22Rv1 (cell line): ENCODE data around the gene GIPC3.

ENCODE experiments used
- ZFX ChIP-seq: fragments of 450-650 bp; IDR thresholded peaks from 2 replicates; pipeline ENCODE4 v1.6.1; 2017; ENCODE audit warnings: antibody characterized with exemption, borderline replicate concordance
- TF ChIP-seq, protein P1 (sequence below): fragments of 450-650 bp; IDR thresholded peaks from 2 replicates; pipeline ENCODE4 v1.5.1; 2017; ENCODE audit warnings: mild to moderate bottlenecking

DNA sequence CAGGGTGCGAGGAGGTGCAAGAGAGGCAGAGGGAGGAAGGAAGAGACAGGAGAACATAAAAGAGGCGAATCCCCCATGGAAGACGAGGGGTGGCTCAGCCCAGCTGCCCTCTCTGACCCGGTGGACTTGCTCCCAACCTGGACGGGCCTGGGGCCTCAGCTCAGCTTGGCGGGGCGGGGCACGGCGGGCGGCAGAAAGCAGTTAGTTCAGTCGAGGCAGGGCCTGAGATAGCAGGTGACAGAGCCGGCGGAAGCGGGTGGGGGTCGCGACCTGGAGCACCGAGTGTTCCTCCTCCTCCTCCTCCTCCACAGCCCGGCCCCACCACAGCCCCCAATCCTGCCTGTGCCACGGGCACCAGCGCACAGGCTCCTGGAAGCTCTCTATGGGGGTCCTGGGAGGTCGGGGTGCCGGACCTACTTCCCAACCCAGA lies 48.3 kb downstream of the GIPC3 start:
- TF ChIP-seq, protein P1, sequence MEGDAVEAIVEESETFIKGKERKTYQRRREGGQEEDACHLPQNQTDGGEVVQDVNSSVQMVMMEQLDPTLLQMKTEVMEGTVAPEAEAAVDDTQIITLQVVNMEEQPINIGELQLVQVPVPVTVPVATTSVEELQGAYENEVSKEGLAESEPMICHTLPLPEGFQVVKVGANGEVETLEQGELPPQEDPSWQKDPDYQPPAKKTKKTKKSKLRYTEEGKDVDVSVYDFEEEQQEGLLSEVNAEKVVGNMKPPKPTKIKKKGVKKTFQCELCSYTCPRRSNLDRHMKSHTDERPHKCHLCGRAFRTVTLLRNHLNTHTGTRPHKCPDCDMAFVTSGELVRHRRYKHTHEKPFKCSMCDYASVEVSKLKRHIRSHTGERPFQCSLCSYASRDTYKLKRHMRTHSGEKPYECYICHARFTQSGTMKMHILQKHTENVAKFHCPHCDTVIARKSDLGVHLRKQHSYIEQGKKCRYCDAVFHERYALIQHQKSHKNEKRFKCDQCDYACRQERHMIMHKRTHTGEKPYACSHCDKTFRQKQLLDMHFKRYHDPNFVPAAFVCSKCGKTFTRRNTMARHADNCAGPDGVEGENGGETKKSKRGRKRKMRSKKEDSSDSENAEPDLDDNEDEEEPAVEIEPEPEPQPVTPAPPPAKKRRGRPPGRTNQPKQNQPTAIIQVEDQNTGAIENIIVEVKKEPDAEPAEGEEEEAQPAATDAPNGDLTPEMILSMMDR, result no peak
- TF ChIP-seq ZFX, result no peak
